Bronchial epithelial cell (primary cell): ENCODE measurements around the gene MTHFSD. TPM values are rescaled to one million over a fixed set of nuclear protein-coding genes. Genes with fewer than 3 reads are reported as not detected.
A peak's percentile ranks its signal among the peaks of the same experiment; 100 is the strongest.

Source experiments
- DNase-seq: peaks from one replicate; pipeline ENCODE4 v3.0.0-alpha.2; 2010; ENCODE audit warnings: low read depth
- FAIRE-seq: peaks from 2 replicates; lab custom pipeline; 2011; peaks lifted over from hg19 to GRCh38; lab: Jason Lieb, UNC
- H3K27me3 ChIP-seq: 2 replicates; pipeline ENCODE4 v1.5.1; 2011; ENCODE audit warnings: low read length; ENCODE audit not compliant: control insufficient read depth, insufficient read depth
- H3K36me3 ChIP-seq: 2 replicates; pipeline ENCODE4 v1.5.1; 2011; ENCODE audit warnings: low read length; ENCODE audit not compliant: control insufficient read depth, insufficient read depth
- H3K4me3 ChIP-seq: 2 replicates; pipeline ENCODE4 v1.5.1; 2011; ENCODE audit warnings: mild to moderate bottlenecking, low read depth, low read length, control low read depth
- total RNA-seq: library from RNA; depleted of rRNA; stranded (reverse); fragments of >200 nt; gene quantifications from 2 replicates; pipeline ENCODE4 v1.2.1, GENCODE V29; 2014
- TF ChIP-seq, protein P1 (sequence below): IDR thresholded peaks from 2 replicates; pipeline ENCODE4 v1.5.1; 2011; ENCODE audit warnings: mild to moderate bottlenecking, moderate library complexity, low read length, control low read depth, inconsistent platforms; ENCODE audit not compliant: insufficient read depth, severe bottlenecking

MTHFSD gene
- total RNA-seq, 1 donor from 2014 or later, result 13.2 TPM

DNA sequence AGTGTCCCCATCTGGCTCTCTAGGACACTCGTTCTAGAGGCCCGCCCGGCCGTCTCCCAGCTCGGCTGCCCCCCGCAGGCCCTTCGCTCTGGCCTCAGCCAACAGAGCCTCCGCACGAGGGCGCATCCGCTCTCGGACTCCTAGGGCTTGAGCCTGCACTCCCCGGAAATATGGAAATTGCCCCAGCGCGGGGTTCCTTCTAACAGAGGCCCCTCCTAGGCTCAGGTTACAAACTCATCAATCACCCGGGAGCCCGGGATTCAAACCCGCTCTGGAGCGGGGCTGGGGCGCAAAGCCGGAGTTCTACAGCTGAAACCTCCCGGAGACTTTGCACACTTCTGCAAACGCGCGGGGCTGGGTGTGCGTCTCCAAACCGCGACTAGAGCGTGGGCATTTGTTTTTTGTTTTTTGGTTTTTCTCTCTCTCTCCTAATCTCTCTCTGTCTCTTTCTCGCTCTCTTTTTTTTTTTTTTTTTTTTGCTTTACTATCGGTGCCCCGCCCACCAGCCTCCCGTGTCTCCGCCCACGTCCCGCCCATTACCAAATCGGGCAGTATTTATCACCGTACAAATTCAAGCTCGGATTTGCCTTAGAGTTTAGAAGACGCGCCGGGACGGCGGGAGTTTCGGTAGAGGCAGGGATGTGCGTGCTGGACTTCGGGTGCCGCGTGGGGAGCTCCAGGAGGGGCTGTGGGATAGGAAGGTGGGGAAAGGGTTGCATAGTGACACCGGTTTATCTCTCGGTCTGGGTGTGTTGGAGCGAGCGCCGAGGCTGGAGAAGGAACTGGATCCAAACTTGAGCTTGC is 20.9 kb upstream of the MTHFSD start:
- Histone ChIP-seq H3K36me3 (no peaks in the 10 kb centered on the region), H3K27me3 (peaks cover 6% of the 10 kb centered on the region), H3K4me3 (peak overlapping the region; percentile 43)
- TF ChIP-seq, protein P1, sequence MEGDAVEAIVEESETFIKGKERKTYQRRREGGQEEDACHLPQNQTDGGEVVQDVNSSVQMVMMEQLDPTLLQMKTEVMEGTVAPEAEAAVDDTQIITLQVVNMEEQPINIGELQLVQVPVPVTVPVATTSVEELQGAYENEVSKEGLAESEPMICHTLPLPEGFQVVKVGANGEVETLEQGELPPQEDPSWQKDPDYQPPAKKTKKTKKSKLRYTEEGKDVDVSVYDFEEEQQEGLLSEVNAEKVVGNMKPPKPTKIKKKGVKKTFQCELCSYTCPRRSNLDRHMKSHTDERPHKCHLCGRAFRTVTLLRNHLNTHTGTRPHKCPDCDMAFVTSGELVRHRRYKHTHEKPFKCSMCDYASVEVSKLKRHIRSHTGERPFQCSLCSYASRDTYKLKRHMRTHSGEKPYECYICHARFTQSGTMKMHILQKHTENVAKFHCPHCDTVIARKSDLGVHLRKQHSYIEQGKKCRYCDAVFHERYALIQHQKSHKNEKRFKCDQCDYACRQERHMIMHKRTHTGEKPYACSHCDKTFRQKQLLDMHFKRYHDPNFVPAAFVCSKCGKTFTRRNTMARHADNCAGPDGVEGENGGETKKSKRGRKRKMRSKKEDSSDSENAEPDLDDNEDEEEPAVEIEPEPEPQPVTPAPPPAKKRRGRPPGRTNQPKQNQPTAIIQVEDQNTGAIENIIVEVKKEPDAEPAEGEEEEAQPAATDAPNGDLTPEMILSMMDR, result peak; percentile 82
- peak; percentile 83 for DNase-seq
- FAIRE-seq, result no peak

DNA sequence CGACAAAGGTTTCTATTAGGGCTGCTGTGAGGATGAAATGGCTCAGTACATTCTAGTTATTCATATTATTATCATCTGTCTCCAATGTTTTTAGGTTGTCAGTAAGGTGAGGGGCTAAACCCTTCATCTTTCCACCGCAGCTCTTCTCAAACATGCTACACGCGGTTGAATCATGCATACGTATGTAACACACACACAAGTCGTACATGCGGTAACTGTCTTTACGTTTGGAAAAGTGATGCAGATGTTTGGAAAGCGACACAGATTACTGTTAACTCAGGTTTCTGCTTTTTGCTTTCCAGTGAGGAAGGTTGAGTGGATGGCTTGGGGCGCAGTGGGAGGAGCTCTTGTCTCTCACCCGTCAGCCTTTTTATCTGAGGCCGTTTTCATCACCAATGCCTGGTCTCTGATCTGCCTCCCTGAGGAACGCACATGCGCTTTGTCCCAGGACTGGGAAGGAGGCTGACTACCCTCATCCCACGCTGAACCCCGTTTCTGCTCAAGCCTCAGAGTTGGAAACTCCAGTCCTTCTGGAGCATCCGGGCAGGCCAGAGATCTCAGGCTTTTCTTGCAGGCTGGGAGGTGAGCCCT is 20.2 kb upstream of the MTHFSD start:
- Histone ChIP-seq H3K4me3 (no peak overlapping the region), H3K27me3 (peaks cover 6% of the 10 kb centered on the region)
- no peak for FAIRE-seq

DNA sequence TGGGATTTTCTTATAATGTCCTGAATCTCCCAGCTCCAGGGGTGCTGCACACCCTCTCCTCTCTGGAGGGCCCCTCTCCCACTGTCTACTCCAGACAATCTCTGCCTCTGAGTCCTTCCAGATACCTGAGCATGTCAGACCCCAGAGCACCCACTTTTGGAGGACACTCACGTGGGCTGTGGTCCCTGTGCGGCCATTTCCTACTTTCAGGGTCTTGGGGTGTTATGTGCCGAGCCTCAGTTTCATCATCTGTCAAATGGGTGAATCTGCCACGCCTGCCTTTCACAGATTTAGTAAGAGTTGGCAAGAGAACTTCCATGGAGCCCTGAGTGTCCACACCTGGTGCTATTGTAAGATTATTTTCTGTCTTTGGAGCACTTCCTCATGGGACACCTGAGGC is 19.6 kb upstream of the MTHFSD start:
- no peak for DNase-seq
- Histone ChIP-seq H3K4me3 (no peak overlapping the region), H3K36me3 (no peaks in the 10 kb centered on the region), H3K27me3 (peaks cover 10% of the 10 kb centered on the region)
- TF ChIP-seq, protein P1, result no peak
- FAIRE-seq, result no peak

More for the DNA sequence above, 20.2 kb upstream of the MTHFSD start:
- H3K36me3 ChIP-seq, result no peaks in the 10 kb centered on the region
- no peak for DNase-seq
- TF ChIP-seq, protein P1, result no peak

DNA sequence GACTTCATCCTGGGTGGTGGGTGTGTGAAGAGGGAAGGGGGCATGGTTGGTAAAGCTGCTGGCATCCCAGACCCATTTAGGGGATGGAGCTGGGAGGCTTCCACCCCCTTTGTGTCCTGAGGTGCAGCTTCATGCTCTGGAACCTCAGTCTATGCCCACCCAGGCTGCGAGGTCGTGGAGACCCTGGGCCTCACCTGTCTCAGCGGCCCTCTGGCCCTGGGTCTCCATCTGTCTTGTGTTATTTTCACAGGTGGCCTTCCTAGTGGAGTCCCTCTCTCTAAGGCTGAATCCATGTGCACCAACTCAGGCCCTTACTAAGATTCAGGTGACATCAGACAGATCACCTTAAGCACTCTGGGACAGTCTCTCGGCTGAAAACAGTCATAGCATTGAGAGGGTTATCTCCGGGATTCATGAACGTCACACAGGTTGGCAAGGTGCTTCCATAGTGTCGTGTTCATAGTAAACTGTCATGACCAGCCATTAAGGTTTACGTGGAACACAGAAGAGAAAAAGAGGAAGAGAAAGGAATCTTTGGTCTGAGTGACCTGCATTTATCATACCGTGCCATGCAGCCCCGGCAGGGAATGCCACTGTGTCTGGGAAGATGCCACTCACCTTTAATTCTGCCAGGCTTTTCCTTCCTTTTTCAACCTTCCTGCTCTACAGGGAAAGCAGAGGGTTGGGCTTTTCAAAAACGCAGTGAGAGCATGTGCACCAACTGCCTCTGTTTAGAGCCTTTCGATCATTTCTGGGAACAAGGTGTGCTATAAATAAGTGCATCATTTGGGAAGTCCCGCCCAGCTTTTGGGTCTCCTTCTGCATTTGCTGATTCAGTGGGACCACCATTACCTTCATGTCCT is 18.8 kb upstream of the MTHFSD start:
- Histone ChIP-seq H3K36me3 (no peaks in the 10 kb centered on the region), H3K27me3 (peaks cover 11% of the 10 kb centered on the region), H3K4me3 (no peak overlapping the region)
- FAIRE-seq, result peak; percentile 64
- no peak for DNase-seq
- TF ChIP-seq, protein P1, result no peak

DNA sequence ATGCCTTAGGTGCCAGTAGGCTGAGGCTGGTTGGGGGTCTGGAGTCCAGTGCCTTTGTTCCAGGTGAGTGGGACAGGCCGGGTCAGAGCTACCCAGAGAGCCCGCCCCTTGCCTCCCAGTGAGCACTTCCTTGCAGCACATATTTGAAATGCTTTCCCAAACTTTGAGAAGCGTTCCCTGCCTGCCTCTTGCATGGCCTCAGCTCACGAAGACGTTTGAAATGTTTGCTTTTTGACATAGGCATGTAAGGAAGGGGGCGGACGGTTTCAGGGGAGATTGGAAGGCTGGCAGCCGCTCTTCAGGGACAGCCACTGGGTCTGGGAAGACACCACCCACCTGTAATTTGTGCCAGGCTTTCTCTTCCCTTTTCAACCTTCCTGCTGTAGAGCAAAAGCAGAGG is 18.2 kb upstream of the MTHFSD start:
- no peak for FAIRE-seq

More for the DNA sequence above, 18.2 kb upstream of the MTHFSD start:
- DNase-seq, result no peak
- TF ChIP-seq, protein P1, result no peak
- Histone ChIP-seq H3K36me3 (no peaks in the 10 kb centered on the region), H3K4me3 (no peak overlapping the region), H3K27me3 (peaks cover 17% of the 10 kb centered on the region)
